Measurements from ENCODE around the gene PEX13. TPM values are rescaled to one million over a fixed set of nuclear protein-coding genes. Genes with fewer than 3 reads are reported as not detected.
"Not testable (repeated sequence)": the region's sequence is repeated elsewhere in the genome, so short reads cannot be mapped to it uniquely, and the experiment has no call there.

The PEX13 gene, protein sequence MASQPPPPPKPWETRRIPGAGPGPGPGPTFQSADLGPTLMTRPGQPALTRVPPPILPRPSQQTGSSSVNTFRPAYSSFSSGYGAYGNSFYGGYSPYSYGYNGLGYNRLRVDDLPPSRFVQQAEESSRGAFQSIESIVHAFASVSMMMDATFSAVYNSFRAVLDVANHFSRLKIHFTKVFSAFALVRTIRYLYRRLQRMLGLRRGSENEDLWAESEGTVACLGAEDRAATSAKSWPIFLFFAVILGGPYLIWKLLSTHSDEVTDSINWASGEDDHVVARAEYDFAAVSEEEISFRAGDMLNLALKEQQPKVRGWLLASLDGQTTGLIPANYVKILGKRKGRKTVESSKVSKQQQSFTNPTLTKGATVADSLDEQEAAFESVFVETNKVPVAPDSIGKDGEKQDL
- 30.2 and 30.7 TPM in 2 replicates for total RNA-seq (2014; rRNA removed; shearing (Covaris generic))
- 16.9 and 28.6 TPM in 2 replicates for polyA plus RNA-seq (2015; cell fraction: cytosol; rRNA removed)
- polyA plus RNA-seq (2015; cell fraction: nucleus; rRNA removed), result 12.2 and 19.0 TPM in 2 replicates

GRCh38 chr2:61017556-61018317, at the start of gene PEX13, which contains the start of gene PUS10:
Gene PEX13, plus strand, starts transcription at chr2:61017720. Its CDS starts 40 bp downstream, at chr2:61017760.
Gene PUS10, minus strand, starts transcription at chr2:61018255. Its CDS starts 6,365 bp downstream, at chr2:61011890.
- DNase-seq (ENCODE audit: low read depth, low spot score), result peak; percentile 87
- in situ Hi-C loops (cut with HindIII; ENCODE audit: low pct_unique_long_range_greater_than_20kb, low sequenced_read_pairs), result no loop called here

DNA sequence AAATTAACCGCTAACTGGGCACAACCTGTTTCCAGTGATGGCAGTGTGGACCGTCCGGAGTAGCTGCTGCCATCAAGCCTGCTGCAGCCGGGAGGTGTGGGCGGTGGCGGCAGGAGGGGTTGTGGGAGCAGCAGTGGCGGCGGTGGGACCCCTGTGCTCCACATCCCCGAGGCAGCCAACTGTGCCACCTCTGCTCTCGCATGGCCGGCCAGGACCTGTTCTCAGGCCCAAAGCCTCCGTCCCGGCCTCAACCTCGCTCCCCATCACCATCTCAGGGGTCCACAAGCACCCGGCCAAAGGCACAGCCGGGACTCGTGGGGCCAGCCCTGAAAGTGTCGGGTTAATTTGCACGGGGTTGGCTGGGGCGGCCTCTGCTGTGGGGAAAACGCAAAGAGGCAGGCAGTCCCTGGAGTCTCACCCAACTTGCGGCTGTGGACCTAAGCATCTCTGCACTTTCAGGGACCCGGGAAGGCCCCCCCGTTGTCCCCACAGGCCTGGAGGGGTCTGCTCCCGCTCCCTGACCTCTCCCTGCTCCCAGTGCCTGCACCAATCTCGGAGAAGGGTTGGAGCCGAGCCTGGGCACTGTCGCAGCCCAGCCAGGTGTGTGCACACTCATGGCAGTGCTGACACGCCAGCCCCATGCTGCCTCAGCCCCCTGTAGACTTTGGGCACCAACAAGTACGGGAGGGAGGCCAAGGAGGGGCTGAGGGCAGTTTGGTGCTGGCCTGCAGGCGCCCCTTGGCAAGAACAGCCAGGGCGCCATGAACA, 44.4 kb upstream of the PEX13 start:
- no peak for DNase-seq (ENCODE audit: low read depth, low spot score)
- in situ Hi-C loops (cut with HindIII; ENCODE audit: low pct_unique_long_range_greater_than_20kb, low sequenced_read_pairs), result no loop called here

DNA sequence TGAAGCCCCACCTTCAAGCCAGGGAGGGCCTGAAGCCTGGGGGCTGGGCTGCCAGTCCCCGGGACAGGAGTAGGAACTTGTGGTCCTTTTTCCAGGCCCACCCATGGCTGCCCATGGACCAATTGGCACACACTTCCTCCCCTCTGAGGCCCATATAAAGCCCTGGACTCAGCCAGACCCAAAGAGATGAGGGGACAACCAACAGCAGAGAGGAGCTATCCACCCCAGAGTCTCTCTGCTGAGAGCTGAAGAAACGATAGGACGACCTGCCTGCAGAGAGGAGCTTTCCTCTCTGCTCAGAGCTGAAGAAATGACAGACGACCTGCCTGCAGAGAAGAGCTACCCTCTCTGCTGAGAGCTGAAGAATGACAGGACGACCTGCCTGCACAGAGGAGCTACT, 43.8 kb upstream of the PEX13 start:
- no peak for DNase-seq (ENCODE audit: low read depth, low spot score)
- in situ Hi-C loops (cut with HindIII; ENCODE audit: low pct_unique_long_range_greater_than_20kb, low sequenced_read_pairs), result no loop called here

DNA sequence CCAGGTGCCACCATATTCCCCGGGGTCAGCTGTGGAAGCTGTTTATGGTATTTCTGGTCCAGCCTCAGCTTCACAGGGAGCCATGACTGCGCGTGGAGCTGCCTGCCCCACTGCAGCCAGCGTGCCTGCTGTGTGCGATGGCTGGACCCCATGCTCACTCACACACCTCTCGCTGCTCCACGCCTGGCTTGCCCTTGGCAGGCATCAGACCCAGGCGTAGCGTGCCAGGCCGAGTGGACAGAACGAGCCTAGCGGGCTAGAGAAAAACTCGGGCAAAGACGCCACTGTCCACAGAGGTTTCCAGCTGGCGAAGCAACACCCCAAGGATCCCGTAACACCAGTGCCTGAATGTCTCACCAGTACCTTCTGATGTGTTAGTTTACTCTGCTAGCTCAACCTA, 42.9 kb upstream of the PEX13 start:
- in situ Hi-C loops (cut with HindIII; ENCODE audit: low pct_unique_long_range_greater_than_20kb, low sequenced_read_pairs), result no loop called here
- no peak for DNase-seq (ENCODE audit: low read depth, low spot score)

DNA sequence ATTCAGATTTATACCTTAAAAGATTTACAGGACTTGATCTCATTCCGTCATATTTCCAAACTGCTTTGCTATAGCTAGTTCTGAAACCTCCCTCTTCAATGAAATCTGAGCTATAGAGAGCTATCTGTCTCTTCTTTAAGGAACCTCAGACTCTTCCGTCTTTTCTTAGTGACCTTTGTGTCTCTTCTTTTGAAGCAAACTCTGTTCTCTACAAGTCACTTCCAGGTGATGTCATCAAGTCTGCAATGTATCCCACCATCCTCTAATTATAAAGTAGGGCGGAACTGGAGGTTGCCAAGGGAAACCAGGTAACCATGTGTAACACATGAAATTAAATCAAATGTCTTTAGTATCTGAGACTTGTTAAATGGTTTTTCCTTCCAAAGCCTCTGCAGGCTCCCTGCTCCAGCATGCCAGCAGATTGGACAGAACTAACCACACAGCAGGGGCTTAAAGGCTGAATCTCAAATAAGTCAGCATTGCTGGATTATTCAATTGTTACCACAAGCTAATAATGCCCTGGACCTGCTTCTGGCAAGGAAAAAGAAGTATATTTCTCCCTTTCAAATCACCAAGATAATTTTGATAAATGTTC, 41.2 kb upstream of the PEX13 start:
- DNase-seq (ENCODE audit: low read depth, low spot score), result no peak
- in situ Hi-C loops (cut with HindIII; ENCODE audit: low pct_unique_long_range_greater_than_20kb, low sequenced_read_pairs), result no loop called here

DNA sequence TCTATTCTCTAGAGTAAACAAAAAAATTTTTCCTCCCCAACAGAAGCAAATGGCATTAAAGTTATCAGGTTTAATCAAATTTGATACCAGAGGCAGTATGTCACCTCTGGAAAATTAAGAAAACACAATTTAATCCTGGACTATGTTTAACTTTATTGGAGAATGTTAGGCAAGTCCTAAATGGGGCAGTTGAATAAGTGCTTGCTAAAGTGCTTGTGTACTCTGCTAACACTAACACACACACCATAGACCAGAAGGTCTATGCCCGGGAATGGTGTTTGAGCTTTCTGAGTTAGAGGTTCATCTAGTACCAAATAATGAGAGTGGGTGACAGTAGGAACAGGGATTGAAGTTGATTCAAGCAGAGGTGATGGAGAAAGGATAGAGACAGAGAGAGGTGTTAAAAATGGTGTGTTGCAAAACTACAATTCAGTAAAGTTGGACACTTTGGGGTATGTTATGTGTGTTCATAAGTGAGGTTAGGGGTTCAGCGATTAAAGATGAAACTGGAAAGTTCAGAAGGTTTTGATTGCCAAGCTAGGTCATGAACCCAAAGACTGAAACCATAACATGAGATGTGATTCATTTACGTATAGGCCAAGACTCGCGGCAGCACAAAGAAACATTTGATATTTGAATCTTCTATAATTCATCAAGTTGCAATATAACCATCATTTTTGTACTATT, 40.5 kb upstream of the PEX13 start:
- DNase-seq (ENCODE audit: low read depth, low spot score), result no peak
- in situ Hi-C loops (cut with HindIII; ENCODE audit: low pct_unique_long_range_greater_than_20kb, low sequenced_read_pairs), result no loop called here

DNA sequence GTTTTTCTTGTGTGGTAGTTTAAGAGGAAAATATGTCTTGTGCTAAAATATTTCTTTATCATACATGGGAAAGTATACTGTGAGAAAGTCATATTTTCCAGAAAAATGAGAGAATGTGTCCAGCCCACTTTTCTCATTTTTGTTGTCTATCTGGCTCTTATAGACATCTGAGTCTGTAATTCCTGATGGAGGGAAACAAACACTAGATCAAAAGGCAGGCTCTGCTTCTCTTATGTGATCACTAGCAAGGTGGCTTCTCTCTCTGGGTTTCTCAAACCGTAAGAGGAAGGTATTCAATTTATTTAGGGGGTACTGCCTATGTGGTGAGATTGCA, 40.0 kb upstream of the PEX13 start:
- in situ Hi-C loops (cut with HindIII; ENCODE audit: low pct_unique_long_range_greater_than_20kb, low sequenced_read_pairs), result no loop called here

GRCh38 chr2:60979231-60979630, 38.3 kb upstream of the PEX13 start:
- no peak for DNase-seq (ENCODE audit: low read depth, low spot score)
- in situ Hi-C loops (cut with HindIII; ENCODE audit: low pct_unique_long_range_greater_than_20kb, low sequenced_read_pairs), result no loop called here

More for the DNA sequence above, 40.0 kb upstream of the PEX13 start:
- DNase-seq (ENCODE audit: low read depth, low spot score), result no peak

GRCh38 chr2:60980071-60980815, 37.3 kb upstream of the PEX13 start:
- DNase-seq (ENCODE audit: low read depth, low spot score), result no peak
- in situ Hi-C loops (cut with HindIII; ENCODE audit: low pct_unique_long_range_greater_than_20kb, low sequenced_read_pairs), result no loop called here

DNA sequence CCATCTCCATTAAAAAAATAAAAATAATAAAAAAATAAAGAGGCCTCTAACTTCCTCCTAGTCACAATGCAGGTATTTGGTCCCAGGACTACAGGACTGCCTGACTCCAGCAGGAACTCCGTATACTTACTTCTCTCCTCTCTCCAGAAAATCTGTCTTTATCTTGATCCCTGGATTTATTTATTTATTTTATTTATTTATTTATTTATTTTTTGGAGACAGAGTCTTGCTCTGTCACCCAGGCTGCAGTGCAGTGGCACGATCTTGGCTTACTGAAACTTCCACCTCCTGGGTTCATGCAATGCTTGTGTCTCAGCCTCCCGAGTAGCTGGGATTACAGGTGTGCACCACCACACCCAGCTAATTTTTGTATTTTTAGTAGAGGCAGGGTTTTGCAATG, 35.5 kb upstream of the PEX13 start:
- in situ Hi-C loops (cut with HindIII; ENCODE audit: low pct_unique_long_range_greater_than_20kb, low sequenced_read_pairs), result not testable (repeated sequence)

GRCh38 chr2:60984720-60985119, 32.8 kb upstream of the PEX13 start:
- DNase-seq (ENCODE audit: low read depth, low spot score), result no peak
- in situ Hi-C loops (cut with HindIII; ENCODE audit: low pct_unique_long_range_greater_than_20kb, low sequenced_read_pairs), result no loop called here

More for the DNA sequence above, 35.5 kb upstream of the PEX13 start:
- DNase-seq (ENCODE audit: low read depth, low spot score), result not testable (repeated sequence)

- in situ Hi-C loops (cut with HindIII; ENCODE audit: low pct_unique_long_range_greater_than_20kb, low sequenced_read_pairs), result no loop called here
- no peak for DNase-seq (ENCODE audit: low read depth, low spot score)
These were observed 30.5 kb upstream of the PEX13 start for GRCh38 chr2:60987041-60987440.

GRCh38 chr2:60987656-60988055, 29.9 kb upstream of the PEX13 start:
- in situ Hi-C loops (cut with HindIII; ENCODE audit: low pct_unique_long_range_greater_than_20kb, low sequenced_read_pairs), result not testable (repeated sequence)
- DNase-seq (ENCODE audit: low read depth, low spot score), result peak; percentile 64

DNA sequence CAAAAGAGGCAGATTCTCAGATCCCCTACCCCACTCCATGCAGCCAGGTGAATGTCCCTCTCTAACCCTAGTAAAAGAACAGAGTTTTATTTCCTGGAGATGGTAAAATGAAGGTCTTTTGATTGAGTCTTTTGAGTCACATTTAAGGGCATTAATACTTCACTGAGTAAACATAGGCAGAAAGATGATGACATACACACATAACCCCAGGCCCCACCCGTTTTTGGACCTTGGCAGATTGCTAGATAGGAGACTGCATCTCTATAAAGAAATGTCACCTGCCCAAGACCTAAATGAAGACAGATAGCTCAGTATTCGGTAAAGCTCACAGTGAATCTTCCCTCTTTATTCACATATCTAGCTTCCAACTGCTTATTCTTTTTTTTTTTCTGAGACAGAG, 28.3 kb upstream of the PEX13 start:
- DNase-seq (ENCODE audit: low read depth, low spot score), result no peak
- in situ Hi-C loops (cut with HindIII; ENCODE audit: low pct_unique_long_range_greater_than_20kb, low sequenced_read_pairs), result no loop called here

- DNase-seq (ENCODE audit: low read depth, low spot score), result no peak
- in situ Hi-C loops (cut with HindIII; ENCODE audit: low pct_unique_long_range_greater_than_20kb, low sequenced_read_pairs), result no loop called here
These were observed 25.9 kb upstream of the PEX13 start for GRCh38 chr2:60991644-60992043.

DNA sequence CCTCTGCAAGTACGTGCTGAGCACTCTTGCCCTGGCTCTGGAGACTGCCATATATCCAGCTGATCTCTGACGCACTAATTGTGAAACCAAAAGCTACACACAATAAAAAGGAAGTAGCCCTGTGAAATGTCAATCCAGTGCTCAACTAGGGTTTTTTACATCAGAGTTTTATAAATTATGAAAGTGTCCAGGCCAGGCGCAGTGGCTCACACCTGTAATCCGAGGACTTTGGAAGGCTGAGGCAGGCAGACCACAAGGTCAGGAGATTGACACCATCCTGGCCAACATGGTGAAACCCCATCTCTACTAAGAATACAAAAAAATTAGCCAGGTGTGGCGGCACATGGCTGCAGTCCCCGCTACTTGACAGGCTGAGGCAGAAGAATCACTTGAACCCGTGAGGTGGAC, 24.5 kb upstream of the PEX13 start:
- in situ Hi-C loops (cut with HindIII; ENCODE audit: low pct_unique_long_range_greater_than_20kb, low sequenced_read_pairs), result no loop called here
- no peak for DNase-seq (ENCODE audit: low read depth, low spot score)

All from SK-MEL-5 (cell line).